Measurements from ENCODE around the gene MINAR1.
"Not testable (repeated sequence)": the region's sequence is repeated elsewhere in the genome, so short reads cannot be mapped to it uniquely, and the experiment has no call there.

GRCh38 chr15:79426899-79427298 is 5.2 kb upstream of the MINAR1 start:
- TF ChIP-seq EZH2phosphoT487 (IDR thresholded peaks at IDR 0.05; ENCODE audit: low read depth); CTCF (IDR thresholded peaks at IDR 0.05; ENCODE audit: low read depth, low read length): not testable (repeated sequence)

Data from OCI-LY3 (cell line).